SW 1271 (cell line): ENCODE data around the gene NUDT2.
"Not testable (repeated sequence)": the region's sequence is repeated elsewhere in the genome, so short reads cannot be mapped to it uniquely, and the experiment has no call there.

Experiments
- DNase-seq, 2 experiments: peaks; one replicate each; lab custom pipeline; 2025; lab: John Stamatoyannopoulos, UW

The NUDT2 gene

DNA sequence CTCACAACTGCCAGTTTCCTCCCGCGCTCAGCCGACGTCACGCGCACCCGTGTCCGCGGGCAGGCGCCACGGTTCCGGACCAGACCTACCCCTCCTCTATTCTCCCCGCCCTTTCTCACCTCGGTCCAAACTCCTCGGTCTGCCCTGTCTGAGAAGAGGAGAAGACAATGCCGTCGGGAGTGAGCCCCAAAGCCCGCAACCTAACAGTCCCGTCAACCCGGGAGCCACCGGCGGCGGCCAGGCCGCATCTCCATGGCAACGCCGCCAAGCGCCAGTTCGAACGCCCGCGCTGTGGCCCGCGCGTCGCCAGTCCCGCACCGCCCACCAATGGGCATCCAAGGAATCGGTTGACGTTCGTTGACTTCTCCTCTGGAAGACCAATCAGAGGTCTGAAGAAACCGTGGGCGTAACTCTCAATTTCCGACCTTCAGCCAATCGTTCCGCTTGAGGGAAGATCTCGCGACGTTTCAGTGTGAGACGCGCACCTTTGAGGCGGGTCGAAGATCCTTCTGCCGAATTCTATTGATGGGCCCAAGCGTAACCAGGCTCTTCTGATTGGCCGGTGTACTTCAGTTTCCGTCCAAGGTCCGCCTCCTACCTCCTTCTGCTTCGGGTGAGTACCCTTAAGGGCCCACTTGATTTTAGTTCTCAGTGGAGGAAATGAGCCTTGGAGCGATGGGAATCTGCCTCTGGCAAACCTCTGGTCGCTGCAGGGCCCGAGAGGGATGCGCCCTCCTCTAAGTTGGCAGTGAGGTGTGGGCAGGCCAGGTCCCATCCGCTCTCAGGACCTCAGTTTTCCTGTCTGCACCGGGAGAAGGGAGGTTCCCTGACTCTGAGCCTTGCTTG, at the start of gene NUDT2, which contains the start of gene KIF24:
Gene NUDT2 (plus strand): TSS at position 583 of the 846 bp plus-strand sequence. CDS start 9,471 bp downstream, outside the sequence.
Gene KIF24 (minus strand): TSS at position 282 of the 846 bp plus-strand sequence. CDS start 17,922 bp downstream, outside the sequence.
- peak; percentile 96 to 98 for DNase-seq

DNA sequence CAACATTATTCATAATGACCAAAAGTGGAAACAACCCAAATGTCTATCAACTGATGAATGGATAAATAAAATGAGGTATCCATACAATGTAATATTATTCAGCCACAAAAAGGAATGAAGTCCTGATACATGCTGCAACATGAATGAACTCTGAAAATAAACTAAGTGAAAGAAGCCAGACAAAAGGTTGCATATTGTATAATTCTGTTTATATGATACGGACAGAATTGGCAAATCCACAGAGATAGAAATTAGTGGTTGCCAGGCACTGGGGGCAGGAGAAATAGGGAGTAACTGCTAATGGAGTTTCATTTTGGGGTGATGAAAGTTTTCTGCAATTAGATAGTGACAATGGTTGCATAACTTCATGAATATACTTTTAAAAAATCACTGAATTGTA, 47.3 kb upstream of the NUDT2 start:
- no peak for DNase-seq

DNA sequence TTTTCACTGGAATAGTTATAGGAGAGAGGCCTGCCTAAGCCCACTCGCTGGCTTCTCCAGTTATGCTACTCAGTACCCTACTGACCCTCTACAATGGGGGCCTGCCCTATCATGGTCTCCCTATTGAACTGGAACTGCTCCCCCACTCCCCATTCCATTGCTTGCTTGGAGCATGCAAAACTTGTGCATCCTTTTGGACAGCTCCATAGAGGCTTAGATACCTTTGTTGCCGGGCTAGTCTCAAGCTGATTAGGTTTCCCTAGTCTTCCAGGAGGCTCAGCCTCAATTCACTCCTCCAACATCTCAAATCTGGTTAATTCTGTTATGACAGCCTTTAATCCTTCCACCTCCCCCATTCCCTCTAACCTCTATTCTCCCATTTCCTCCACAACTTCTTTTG, 40.2 kb upstream of the NUDT2 start:
- no peak for DNase-seq

DNA sequence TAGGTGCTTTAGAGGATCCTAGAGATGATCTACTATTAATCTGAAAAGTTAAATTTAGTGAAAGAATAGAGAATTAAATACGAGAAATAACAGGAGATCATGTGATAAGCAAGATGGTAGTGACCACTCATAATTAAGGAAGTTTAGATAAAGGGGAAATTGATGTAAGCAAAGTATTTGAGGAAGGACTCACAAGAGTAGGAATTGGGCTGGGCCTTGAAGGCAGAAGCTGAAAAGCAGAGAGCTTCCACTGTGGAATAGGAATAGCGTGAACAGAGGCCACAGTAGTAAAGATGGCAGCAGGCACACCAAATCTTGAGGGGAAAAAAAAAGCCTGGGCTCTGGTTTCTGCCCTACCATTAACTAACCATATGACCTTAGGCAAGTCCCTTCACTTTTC, 38.3 kb upstream of the NUDT2 start:
- no peak for DNase-seq

DNA sequence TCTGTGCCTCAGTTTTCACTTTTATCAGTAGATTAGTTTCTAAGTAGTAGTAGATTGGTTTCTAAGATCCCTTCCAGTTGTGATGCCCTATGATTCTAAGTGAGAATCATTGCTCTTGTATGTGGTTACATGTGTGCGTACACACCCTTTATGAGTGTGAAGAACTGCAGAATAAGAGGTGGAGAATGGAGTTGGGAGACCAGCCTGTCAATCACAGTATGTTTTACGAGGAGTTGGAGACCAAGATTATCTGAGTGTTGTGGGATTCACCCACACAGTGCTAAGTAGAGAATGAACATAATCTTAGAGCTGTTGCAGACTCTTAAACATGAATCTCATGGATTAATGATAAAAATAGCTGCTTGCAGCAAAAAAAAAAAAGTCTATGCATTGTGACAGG, 37.9 kb upstream of the NUDT2 start:
- no peak for DNase-seq

DNA sequence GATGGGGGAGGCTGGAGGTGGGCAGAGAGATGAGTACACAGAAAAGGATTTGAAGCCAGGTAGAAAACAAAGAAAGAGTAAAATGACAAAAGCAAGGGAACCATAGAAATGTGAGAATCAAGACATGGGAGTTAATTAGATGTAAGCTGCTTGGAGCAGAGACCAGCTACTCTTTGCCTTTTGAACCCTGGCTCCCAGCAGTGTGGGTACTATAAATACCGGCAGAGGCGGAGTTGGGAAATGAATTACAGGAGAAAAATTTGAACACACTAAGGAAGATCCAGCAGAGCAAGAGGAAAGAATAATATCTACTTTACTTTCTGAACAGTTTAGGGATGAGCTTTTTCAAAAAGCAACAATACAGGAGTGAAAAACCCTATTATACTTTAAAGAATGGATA, 36.8 kb upstream of the NUDT2 start:
- no peak for DNase-seq

DNA sequence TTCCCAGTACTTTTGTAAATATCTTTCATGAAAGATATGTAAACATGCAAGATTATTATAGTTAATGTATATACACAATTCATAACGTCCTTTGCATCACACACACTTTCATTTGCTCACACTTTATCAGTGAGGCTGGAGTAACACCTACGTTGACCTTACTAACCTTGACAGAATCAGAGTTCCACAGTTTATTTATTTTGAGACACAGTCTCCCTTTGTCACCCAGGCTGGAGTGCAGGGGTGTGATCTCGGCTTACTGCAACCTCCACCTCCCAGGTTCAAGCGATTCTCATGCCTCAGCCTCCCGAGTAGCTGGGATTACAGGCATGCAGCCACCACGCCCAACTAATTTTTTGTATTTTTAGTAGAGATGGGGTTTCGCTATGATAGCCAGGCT, 28.3 kb upstream of the NUDT2 start:
- DNase-seq = not testable (repeated sequence)

DNA sequence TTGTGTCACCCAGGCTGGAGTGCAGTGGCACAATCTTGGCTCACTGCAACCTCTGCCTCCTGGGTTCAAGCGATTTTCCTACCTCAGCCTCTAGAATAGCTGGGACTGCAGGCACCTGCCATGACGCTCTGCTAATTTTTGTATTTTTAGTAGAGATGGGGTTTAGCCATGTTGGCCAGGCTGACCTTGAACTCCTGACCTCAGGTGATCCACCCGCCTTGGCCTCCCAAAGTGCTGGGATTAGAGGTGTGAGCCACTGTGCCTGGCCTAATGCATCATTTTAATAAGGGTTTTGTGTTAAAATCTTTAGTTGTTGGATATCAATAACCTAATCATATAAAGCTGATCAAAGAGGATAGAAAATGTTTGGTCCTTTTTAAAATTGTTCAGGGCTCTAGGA, 21.1 kb upstream of the NUDT2 start:
- DNase-seq = not testable (repeated sequence)

DNA sequence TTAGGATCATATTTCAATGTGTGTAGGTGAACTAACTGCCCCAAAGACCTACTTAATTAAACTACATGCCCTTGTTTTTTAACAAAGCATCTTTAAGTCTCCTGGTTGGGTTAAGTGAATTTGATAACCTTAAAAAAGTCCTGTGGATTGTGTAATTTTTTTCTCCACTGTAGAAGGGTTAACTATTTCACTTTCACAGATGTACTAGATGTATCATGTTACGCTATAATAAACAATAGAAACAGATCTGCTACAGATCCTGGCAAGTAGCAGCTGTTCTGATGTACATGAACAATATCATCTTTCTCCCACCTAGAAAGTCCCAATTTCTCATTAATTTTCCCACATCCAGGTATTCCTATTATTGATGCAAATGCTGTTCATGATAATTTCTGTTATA, 19.2 kb upstream of the NUDT2 start:
- DNase-seq = no peak

DNA sequence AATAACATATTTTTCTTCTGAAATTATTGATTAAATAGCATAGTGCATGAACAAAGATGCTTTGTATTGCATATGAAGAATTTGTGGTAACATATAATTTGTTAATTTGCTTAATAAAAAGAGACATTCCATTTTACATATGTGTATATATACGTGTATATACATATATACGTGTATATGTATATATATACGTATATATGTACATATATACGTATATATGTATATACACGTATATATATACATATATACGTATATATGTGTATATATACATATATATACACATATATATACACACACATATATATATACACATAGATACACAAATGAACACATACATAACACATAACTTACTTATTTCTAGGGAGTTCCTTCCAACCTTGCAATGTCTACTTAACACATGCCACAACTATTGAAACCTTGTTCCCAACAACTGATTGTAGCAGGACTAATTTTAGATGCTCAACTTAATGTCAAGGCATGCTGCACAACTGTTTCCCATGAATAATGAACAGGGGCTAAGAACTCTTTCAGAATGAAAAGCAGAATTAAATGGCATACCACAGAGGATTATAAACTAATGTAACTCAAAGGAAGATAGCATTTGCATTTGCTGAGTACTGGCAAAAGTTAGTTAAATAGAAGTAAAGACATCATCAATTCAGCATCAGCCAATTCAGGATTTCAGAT, 17.7 kb upstream of the NUDT2 start:
- no peak for DNase-seq

DNA sequence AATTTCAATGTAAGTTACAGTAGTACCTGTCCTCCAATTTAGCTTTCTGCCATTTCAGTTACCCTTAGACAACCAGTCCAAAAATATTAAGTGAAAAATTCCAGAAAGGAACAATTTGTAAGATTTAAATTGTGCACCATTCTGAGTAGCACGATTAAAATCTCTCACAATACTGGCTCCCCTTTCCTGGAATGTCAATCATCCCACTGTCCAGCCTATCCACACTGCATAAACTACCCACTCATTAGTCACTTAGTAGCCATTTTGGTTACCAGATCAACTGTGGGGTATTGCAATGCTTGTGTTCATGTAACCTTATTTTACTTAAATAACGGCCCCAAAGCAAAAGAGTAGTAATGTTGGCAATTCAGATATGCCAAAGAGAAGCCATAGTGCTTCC, 11.9 kb upstream of the NUDT2 start:
- DNase-seq = no peak

DNA sequence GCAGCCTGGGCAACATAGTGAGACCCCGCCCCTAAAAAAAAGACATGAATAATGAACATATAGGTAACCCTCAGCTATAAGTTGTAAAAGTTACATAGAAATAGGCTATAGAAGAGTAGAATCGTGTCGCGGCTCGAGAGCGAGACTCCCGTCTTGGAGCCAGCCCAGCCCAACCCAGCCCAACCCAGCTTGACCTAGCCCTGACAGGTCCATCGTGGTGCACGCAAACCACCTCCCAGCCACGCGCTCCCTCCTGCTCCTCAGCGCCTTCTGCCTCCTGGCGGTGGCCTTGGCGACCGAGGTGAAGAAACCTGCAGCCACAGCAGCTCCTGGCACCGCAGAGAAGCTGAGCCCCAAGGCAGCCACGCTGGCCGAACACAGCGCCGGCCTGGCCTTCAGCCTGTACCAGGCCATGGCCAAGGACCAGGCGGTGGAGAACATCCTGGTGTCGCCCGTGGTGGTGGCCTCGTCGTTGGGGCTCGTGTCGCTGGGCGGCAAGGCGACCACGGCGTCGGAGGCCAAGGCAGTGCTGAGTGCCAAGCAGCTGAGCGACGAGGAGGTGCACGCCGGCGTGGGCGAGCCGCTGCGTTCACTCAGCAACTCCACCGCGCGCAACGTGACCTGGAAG, 11.1 kb upstream of the NUDT2 start:
- DNase-seq = no peak

DNA sequence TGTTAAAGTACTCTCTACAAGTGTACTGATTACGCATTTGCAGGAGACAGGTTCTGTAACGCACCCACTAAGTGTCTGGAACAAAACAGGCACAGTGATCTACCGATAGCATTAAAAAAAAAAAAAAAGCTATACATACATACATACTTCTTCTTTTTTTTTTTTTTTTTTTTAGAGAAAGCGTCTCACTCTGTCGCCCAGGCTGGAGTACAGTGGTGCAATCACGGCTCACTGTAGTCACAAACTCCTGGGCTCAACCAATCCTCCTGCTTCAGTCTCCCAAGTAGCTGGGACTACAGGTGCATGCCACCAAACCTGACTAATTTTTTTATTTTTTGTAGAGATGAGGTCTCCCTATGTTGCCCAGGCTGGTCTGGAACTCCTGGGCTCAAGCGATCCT, 7.9 kb upstream of the NUDT2 start:
- no peak for DNase-seq

DNA sequence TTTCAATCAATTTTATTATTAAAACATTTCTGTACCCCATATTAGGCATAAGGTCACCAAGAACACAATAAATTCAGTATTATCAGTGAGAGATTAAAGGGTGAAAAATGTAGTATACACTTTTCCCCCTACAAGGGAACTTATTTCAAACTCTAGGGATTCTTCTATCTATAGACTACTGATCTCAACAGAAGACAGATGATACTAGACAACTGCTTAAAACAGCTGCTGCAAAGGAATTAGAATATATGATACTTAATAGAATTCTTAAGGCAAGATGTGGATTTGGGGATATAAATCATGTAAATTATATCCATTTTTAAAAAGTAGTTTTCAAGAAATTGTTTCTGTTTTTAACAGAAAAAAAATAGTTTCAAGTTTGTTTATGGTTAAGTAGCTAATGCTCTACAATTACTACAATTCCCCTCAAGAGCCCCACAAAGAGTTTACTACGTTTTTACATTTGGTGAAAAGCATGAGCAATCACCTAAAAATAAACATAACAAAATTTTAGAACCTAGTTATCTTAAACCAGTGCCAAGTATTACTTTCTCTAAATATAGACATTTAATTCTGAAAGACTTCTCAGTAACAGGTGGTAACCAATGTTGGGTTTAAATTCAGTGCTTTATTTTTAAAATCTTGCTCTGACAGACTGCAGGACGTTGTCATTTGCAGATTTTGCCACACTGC, 6.3 kb upstream of the NUDT2 start:
- no peak for DNase-seq

DNA sequence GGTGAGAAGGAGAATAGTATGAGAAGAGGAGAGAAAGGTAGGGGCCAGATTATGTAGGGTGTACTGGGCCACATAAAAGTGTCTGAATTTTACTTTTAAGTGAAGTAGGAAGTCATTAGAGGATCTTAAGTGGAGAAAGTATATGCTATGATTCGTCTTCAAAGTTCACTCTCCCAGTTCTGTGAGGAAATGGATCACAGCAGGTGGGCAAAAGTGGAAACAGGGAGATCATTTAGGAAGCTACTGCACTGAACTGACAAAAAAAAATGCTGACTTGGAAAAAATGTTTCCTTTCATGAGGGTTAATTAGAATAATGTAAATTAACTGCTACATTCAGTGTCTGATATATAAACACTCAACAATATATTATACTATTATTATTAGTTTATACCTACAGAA, 2.7 kb upstream of the NUDT2 start:
- no peak for DNase-seq

DNA sequence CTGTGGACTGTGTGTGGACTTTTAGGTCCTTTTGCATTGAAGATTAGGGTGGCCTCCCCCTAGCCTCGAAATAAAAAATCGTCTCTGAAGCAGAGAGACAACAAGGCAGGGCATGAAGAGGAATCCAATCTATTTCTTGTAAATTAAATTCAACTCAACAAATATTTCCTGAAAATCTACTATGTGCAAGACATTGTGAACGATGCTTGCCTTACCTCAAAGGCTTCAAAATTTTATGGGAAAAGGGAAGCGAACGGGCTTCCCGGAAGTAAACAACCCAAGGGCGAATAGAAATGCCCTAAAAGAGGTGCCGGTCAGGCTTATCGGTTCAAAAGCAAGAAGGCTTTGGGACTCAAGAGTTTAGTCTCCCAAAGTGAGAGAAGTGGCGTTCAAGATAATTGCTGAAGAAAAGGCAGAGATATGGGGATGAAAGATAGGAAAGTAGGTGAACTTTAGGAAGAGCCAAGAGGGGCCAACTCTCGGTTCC, 826 bp upstream of the NUDT2 start:
- DNase-seq = peak in 1 of 2 experiments; percentile 52

DNA sequence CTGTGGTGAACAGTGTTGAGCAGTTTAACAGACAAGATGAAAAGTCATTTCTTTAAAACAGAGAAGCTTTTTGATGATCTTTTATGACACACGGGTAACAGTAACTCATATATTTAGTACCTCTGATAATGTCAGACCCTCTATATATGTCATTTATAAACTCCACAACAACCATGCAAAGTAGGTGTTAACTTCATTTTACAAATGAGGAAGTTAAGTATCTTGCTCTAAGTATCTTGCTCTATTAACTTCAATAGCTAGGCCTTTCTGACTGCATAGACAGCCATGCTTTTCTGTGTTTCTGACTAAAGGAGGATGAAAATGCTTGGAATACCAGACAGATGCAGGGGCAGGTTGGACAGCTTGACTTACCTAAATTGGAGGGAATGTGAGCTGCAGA, 1.8 kb downstream of the NUDT2 start:
- DNase-seq = no peak

DNA sequence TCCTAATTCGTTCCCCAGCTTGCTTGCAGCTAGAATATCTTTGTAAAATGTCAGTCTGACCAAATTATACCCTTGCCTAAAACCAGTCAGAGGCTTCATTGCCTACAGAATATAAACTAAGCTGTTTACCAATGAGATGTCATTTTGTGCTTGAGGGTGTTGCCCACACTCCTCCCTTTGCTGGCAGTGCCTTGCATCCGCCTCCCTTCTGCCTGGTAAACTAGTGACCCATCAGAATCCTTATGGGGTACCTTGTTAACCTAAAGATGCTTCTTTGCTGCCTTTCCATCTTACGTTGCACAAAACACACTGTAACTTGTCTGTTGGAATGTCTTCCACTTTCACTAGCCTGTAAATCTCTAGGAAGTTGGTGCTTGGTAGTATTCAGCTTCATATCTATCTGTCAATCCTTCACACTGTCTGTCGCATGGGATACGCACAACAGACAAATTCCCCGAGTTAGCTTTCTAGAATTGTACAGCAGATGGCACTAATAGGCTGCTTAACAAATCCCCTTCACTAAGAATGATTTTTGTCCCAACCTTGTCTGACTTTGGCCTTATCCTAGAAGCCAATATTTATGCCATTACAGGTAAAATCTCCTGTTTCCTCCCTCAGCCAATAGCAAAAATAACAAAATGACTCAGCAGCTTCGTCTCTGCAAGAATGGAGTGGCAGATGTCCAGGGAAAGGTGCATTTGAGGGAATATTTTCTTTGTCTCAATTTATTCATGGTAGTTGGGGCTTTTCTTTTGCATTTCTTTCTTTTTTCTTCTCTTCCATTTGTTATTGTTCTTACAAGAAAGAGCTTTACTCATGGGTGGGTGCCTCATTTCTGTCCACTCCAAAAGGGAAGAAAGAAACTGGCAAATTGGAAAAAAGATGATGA, 3.0 kb downstream of the NUDT2 start:
- DNase-seq = peak in 1 of 2 experiments; percentile 17

DNA sequence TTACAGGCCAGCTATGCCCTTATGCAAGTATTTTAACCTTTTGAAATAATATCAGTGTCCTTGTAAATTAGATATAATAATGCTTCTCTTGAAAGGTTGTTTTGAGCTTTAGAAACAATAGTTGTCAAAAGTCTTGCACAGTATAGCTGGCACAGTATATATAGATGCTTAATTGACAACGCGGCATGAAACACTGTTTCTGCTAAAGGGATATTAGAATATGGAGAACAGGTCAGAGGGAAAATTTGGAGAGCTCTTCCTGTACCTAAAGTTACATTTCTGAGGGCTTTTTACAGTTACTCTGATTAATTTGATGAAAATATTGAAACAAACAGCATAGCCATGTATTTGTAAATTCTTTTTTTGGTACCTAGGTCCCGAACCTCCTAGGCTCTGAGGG, 4.5 kb downstream of the NUDT2 start:
- DNase-seq = no peak

DNA sequence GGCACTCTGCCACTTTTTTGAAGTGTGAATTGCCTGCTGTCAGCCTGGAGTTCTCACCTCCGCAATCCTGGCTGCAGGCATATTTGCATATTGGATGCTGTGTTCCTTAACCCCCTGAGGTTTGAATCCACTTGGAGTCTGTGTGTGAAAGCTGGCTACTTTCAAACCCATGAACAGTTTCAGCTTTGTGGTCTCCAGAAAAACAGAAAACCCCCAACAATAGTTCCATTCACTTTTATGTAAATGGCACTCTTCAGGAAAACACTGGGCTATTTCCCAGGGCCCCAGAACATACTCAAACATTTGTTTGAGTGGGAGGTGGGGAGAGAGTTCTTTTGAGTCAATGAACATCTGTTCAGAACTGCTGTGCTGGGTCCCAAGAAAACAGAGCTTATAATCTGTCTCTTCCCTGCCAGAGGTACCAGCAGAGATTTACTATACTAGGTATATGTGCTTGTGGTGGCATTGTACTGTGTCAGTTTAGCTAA, 5.0 kb downstream of the NUDT2 start:
- no peak for DNase-seq

DNA sequence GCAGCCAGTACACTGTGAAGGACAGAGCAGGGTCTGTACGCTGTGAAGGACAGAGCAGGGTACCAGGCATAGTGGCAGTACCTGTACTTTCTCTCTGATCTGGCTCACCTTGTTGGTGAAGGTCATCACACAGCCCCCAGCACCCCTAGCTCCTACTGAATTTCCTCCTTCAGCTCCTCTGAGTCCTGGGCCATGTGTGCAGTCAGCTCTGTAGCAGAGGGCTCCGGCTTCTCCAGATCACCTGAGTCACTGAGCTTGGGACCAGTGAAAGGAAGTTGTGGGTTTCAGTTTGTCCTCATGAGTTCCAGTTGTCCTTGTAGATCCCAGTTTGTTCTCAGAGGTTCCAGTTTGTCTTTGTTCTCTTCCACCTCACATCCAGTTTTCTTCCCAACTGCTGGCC, 5.5 kb downstream of the NUDT2 start:
- DNase-seq = no peak
